ENCODE results near the gene CNGB1. TPM values are rescaled to one million over a fixed set of nuclear protein-coding genes. Genes with fewer than 3 reads are reported as not detected.

Gene CNGB1
- total and polyA plus RNA-seq, 2 donors (not counting 1 experiment from before 2014, with no cell fraction given): not detected

- H3K4me1 ChIP-seq (ENCODE audit: control insufficient read depth, extremely low read depth, insufficient read depth, low read length): no peaks in the 10 kb centered on the region
- no peak overlapping the region for H3K4me2 ChIP-seq (ENCODE audit: extremely low read depth, insufficient read depth, low read length)
- no peak overlapping the region for H3K4me3 ChIP-seq (replicated peaks in 1 of 4; ENCODE audit: control extremely low read depth in 1 of 4, insufficient read depth in 1 of 4, low read depth in 3 of 4, low read length in 4 of 4)
- no peaks in the 10 kb centered on the region for H3K9me3 ChIP-seq (ENCODE audit: control insufficient read depth, insufficient read depth, low read depth, low read length)
- no peaks in the 10 kb centered on the region for H3K79me2 ChIP-seq (ENCODE audit: control insufficient read depth, insufficient read depth, low read length)
- no peaks in the 10 kb centered on the region for H3K27me3 ChIP-seq (ENCODE audit: control insufficient read depth, insufficient read depth, low read length)
- H2AFZ ChIP-seq (ENCODE audit: low read length): no peak overlapping the region
- DNase-seq (ENCODE audit: low read depth in 2 of 2): no peak
- no peak for TF ChIP-seq EZH2 (IDR thresholded peaks at IDR 0.05; ENCODE audit: low read length, missing control alignments)
- no peak for TF ChIP-seq CTCF (conservative IDR thresholded peaks at IDR 0.05 in 1 of 2, IDR thresholded peaks at IDR 0.05 in 1 of 2; ENCODE audit: low read depth in 1 of 2, low read length in 2 of 2)
- H4K20me1 ChIP-seq (ENCODE audit: control insufficient read depth, extremely low read depth, insufficient read depth, low read length): no peaks in the 10 kb centered on the region
- H3K36me3 ChIP-seq (ENCODE audit: control insufficient read depth, insufficient read depth, low read length): peaks cover 5% of the 10 kb centered on the region
- H3K27ac ChIP-seq (ENCODE audit: insufficient read depth, low read length): no peak overlapping the region
- no peak overlapping the region for H3K9ac ChIP-seq (ENCODE audit: insufficient read depth, low read length)
Measured at GRCh38 chr16:57991551-57992059, 20.7 kb upstream of the CNGB1 start.

- Histone ChIP-seq H3K4me1 (ENCODE audit: control insufficient read depth, extremely low read depth, insufficient read depth, low read length) (no peaks in the 10 kb centered on the region), H3K9me3 (ENCODE audit: control insufficient read depth, insufficient read depth, low read depth, low read length) (no peaks in the 10 kb centered on the region), H3K4me2 (ENCODE audit: extremely low read depth, insufficient read depth, low read length) (no peak overlapping the region), H3K27ac (ENCODE audit: insufficient read depth, low read length) (no peak overlapping the region), H3K27me3 (ENCODE audit: control insufficient read depth, insufficient read depth, low read length) (peaks cover 9% of the 10 kb centered on the region), H4K20me1 (ENCODE audit: control insufficient read depth, extremely low read depth, insufficient read depth, low read length) (no peaks in the 10 kb centered on the region), H3K36me3 (ENCODE audit: control insufficient read depth, insufficient read depth, low read length) (no peaks in the 10 kb centered on the region), H3K9ac (ENCODE audit: insufficient read depth, low read length) (no peak overlapping the region), H2AFZ (ENCODE audit: low read length) (no peak overlapping the region), H3K79me2 (ENCODE audit: control insufficient read depth, insufficient read depth, low read length) (no peaks in the 10 kb centered on the region), H3K4me3 (replicated peaks in 1 of 4; ENCODE audit: control extremely low read depth in 1 of 4, insufficient read depth in 1 of 4, low read depth in 3 of 4, low read length in 4 of 4) (no peak overlapping the region)
- TF ChIP-seq CTCF (conservative IDR thresholded peaks at IDR 0.05 in 1 of 2, IDR thresholded peaks at IDR 0.05 in 1 of 2; ENCODE audit: low read depth in 1 of 2, low read length in 2 of 2) (no peak), EZH2 (IDR thresholded peaks at IDR 0.05; ENCODE audit: low read length, missing control alignments) (no peak)
- DNase-seq (ENCODE audit: low read depth in 2 of 2): no peak
Measured at GRCh38 chr16:57988929-57989328, 18.0 kb upstream of the CNGB1 start.

GRCh38 chr16:57987441-57988177 lies 16.7 kb upstream of the CNGB1 start:
- H4K20me1 ChIP-seq (ENCODE audit: control insufficient read depth, extremely low read depth, insufficient read depth, low read length): no peaks in the 10 kb centered on the region
- no peaks in the 10 kb centered on the region for H3K36me3 ChIP-seq (ENCODE audit: control insufficient read depth, insufficient read depth, low read length)
- no peaks in the 10 kb centered on the region for H3K79me2 ChIP-seq (ENCODE audit: control insufficient read depth, insufficient read depth, low read length)
- H3K27ac ChIP-seq (ENCODE audit: insufficient read depth, low read length): no peak overlapping the region
- no peak overlapping the region for H3K9ac ChIP-seq (ENCODE audit: insufficient read depth, low read length)
- no peak overlapping the region for H3K4me3 ChIP-seq (replicated peaks in 1 of 4; ENCODE audit: control extremely low read depth in 1 of 4, insufficient read depth in 1 of 4, low read depth in 3 of 4, low read length in 4 of 4)
- DNase-seq (ENCODE audit: low read depth in 2 of 2): no peak
- H3K4me1 ChIP-seq (ENCODE audit: control insufficient read depth, extremely low read depth, insufficient read depth, low read length): no peaks in the 10 kb centered on the region
- no peak overlapping the region for H3K4me2 ChIP-seq (ENCODE audit: extremely low read depth, insufficient read depth, low read length)
- TF ChIP-seq CTCF (conservative IDR thresholded peaks at IDR 0.05 in 1 of 2, IDR thresholded peaks at IDR 0.05 in 1 of 2; ENCODE audit: low read depth in 1 of 2, low read length in 2 of 2) (no peak), EZH2 (IDR thresholded peaks at IDR 0.05; ENCODE audit: low read length, missing control alignments) (no peak)
- H3K27me3 ChIP-seq (ENCODE audit: control insufficient read depth, insufficient read depth, low read length): peaks cover 9% of the 10 kb centered on the region
- no peak overlapping the region for H2AFZ ChIP-seq (ENCODE audit: low read length)
- H3K9me3 ChIP-seq (ENCODE audit: control insufficient read depth, insufficient read depth, low read depth, low read length): no peaks in the 10 kb centered on the region

All from fibroblast of lung (primary cell).